ENCODE measurements around the gene BOC.

Gene BOC

DNA sequence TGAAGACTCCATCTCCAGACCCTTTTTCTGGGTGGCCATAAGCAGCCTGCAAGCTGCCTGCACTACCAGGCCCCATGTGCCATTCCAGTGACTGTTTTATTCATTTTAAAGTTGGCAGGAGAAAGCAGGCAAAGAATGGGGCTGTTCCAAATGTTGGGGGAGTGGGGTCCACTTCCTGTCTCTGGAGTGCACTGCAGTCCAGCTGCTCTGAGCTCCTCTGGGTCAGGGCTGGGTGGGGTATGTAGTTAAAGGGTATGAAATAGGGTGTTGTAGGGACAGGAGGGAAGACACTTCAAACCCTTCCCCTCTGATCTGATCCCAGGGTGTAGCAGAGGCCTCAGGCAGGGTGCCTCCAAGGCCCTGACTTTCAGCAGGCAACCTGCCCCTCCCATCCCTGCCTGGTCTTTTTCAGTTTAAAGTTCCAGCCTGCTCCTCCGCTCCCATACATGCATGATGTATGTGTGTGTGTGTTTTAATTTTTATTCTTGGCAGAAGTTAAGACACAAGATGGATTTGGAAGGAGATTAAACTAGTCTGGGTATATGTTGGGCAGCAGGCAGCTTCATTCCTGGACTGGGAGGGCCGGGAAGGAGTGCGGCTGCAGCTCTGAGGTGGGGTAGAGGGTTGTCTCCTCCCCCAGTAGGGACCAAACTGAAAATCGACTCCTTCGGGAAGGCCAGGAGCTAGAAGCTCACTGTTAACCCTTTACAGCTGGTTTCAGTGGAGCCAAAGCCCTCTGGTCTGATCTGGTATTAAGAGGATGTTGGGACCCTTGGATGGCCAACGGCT, 17.3 kb downstream of the BOC start:
- Histone ChIP-seq H3K4me3 (IDR thresholded peaks at IDR 0.05; ENCODE audit: insufficient read depth, low read depth, low read length) (no peak overlapping the region), H3K4me2 (no peak overlapping the region), H3K9ac (no peak overlapping the region), H3K4me1 (ENCODE audit: low read depth, poor library complexity, severe bottlenecking) (no peaks in the 10 kb centered on the region), H4K20me1 (ENCODE audit: insufficient read depth) (no peaks in the 10 kb centered on the region), H2AFZ (ENCODE audit: low read depth) (no peak overlapping the region), H3K79me2 (ENCODE audit: insufficient read depth, low read depth) (no peaks in the 10 kb centered on the region), H3K27me3 (ENCODE audit: insufficient read depth, low read depth) (no peaks in the 10 kb centered on the region), H3K27ac (no peak overlapping the region), H3K36me3 (ENCODE audit: insufficient read depth) (no peaks in the 10 kb centered on the region)
- TF ChIP-seq, protein P1, sequence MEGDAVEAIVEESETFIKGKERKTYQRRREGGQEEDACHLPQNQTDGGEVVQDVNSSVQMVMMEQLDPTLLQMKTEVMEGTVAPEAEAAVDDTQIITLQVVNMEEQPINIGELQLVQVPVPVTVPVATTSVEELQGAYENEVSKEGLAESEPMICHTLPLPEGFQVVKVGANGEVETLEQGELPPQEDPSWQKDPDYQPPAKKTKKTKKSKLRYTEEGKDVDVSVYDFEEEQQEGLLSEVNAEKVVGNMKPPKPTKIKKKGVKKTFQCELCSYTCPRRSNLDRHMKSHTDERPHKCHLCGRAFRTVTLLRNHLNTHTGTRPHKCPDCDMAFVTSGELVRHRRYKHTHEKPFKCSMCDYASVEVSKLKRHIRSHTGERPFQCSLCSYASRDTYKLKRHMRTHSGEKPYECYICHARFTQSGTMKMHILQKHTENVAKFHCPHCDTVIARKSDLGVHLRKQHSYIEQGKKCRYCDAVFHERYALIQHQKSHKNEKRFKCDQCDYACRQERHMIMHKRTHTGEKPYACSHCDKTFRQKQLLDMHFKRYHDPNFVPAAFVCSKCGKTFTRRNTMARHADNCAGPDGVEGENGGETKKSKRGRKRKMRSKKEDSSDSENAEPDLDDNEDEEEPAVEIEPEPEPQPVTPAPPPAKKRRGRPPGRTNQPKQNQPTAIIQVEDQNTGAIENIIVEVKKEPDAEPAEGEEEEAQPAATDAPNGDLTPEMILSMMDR (conservative IDR thresholded peaks at IDR 0.05; ENCODE audit: low read depth, low read length), result no peak

DNA sequence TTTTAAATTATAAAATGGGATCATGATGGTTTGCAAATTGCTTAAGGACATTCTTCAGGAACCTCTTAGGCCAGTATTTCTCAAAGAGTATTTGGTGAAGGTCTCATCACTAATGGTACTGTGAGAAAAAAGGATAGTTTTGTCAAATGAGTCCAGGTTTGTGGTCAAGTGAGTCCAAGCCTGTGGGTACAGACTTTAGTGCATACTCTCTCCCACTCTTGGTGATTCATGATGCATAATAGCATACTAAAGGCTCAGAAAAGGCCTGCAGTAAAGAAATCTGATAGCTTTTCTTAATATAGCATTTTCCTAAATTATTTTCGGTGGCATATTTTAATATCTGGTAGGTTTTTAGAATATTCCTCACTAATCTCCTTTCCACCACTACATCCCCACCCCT, 20.0 kb downstream of the BOC start:
- H3K9ac ChIP-seq, result no peak overlapping the region
- H2AFZ ChIP-seq (ENCODE audit: low read depth), result no peak overlapping the region
- no peaks in the 10 kb centered on the region for H3K36me3 ChIP-seq (ENCODE audit: insufficient read depth)
- H3K4me1 ChIP-seq (ENCODE audit: low read depth, poor library complexity, severe bottlenecking), result no peaks in the 10 kb centered on the region
- H4K20me1 ChIP-seq (ENCODE audit: insufficient read depth), result no peaks in the 10 kb centered on the region
- H3K27ac ChIP-seq, result no peak overlapping the region
- H3K79me2 ChIP-seq (ENCODE audit: insufficient read depth, low read depth), result no peaks in the 10 kb centered on the region
- H3K4me2 ChIP-seq, result no peak overlapping the region
- no peaks in the 10 kb centered on the region for H3K27me3 ChIP-seq (ENCODE audit: insufficient read depth, low read depth)
- TF ChIP-seq, protein P1 (conservative IDR thresholded peaks at IDR 0.05; ENCODE audit: low read depth, low read length), result no peak
- no peak overlapping the region for H3K4me3 ChIP-seq (IDR thresholded peaks at IDR 0.05; ENCODE audit: insufficient read depth, low read depth, low read length)

DNA sequence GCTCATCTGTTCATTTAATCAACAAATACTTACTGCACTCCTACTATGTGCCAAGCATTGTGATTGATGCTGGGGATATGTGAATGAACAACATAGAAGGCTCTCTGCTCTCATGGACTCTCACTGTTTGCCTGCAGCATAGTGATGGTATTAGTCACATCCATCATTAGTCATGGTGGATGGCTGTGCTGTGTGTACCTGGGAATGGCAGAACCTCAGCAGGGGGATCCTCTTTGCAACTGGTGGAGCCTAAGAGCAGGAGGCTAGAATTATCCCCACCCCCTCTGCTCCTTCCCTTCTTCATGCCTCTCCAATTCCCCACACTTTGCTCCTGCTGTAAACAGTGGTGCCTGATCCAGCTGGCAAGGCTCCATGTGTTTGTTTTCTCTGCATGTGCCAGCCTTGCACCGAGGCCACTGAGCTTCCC, 20.5 kb downstream of the BOC start:
- Histone ChIP-seq H3K27ac (no peak overlapping the region), H3K9ac (no peak overlapping the region), H3K27me3 (ENCODE audit: insufficient read depth, low read depth) (no peaks in the 10 kb centered on the region), H3K4me3 (IDR thresholded peaks at IDR 0.05; ENCODE audit: insufficient read depth, low read depth, low read length) (no peak overlapping the region), H3K4me2 (no peak overlapping the region), H3K79me2 (ENCODE audit: insufficient read depth, low read depth) (no peaks in the 10 kb centered on the region), H3K4me1 (ENCODE audit: low read depth, poor library complexity, severe bottlenecking) (no peaks in the 10 kb centered on the region), H4K20me1 (ENCODE audit: insufficient read depth) (no peaks in the 10 kb centered on the region), H2AFZ (ENCODE audit: low read depth) (no peak overlapping the region), H3K36me3 (ENCODE audit: insufficient read depth) (no peaks in the 10 kb centered on the region)
- TF ChIP-seq, protein P1 (conservative IDR thresholded peaks at IDR 0.05; ENCODE audit: low read depth, low read length), result no peak

DNA sequence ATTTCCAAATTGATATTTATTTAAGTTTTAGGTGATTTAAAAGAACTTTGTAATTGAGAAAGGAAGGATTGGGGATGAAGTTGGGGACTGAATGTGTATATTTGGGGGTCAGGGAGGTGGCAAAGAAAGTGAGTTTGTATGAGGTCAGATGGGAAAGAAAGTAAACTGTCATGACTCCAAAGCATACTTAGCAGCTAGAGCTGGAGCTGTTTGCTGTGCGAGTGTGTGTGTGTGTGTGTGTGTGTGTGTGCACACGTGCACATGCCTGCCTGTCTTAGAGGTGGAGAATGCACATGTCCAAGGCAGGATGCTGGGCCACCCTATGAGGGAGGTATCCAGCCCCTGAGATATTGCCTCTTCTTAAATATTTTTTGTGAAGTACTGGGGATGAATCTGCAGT, 21.0 kb downstream of the BOC start:
- H3K27ac ChIP-seq, result no peak overlapping the region
- H3K27me3 ChIP-seq (ENCODE audit: insufficient read depth, low read depth), result no peaks in the 10 kb centered on the region
- no peak overlapping the region for H3K4me2 ChIP-seq
- H2AFZ ChIP-seq (ENCODE audit: low read depth), result no peak overlapping the region
- H3K9ac ChIP-seq, result no peak overlapping the region
- no peaks in the 10 kb centered on the region for H3K4me1 ChIP-seq (ENCODE audit: low read depth, poor library complexity, severe bottlenecking)
- TF ChIP-seq, protein P1 (conservative IDR thresholded peaks at IDR 0.05; ENCODE audit: low read depth, low read length), result no peak
- H3K79me2 ChIP-seq (ENCODE audit: insufficient read depth, low read depth), result no peaks in the 10 kb centered on the region
- H3K36me3 ChIP-seq (ENCODE audit: insufficient read depth), result no peaks in the 10 kb centered on the region
- H3K4me3 ChIP-seq (IDR thresholded peaks at IDR 0.05; ENCODE audit: insufficient read depth, low read depth, low read length), result no peak overlapping the region
- no peaks in the 10 kb centered on the region for H4K20me1 ChIP-seq (ENCODE audit: insufficient read depth)

All from KMS-11 (cell line).